Measurements from ENCODE around the gene TMIGD3. TPM values are rescaled to one million over a fixed set of nuclear protein-coding genes. Genes with fewer than 3 reads are reported as not detected.
A peak's percentile ranks its signal among the peaks of the same experiment; 100 is the strongest.

Gene TMIGD3
- total RNA-seq, 1 experiment from 2014 or later = not detected

DNA sequence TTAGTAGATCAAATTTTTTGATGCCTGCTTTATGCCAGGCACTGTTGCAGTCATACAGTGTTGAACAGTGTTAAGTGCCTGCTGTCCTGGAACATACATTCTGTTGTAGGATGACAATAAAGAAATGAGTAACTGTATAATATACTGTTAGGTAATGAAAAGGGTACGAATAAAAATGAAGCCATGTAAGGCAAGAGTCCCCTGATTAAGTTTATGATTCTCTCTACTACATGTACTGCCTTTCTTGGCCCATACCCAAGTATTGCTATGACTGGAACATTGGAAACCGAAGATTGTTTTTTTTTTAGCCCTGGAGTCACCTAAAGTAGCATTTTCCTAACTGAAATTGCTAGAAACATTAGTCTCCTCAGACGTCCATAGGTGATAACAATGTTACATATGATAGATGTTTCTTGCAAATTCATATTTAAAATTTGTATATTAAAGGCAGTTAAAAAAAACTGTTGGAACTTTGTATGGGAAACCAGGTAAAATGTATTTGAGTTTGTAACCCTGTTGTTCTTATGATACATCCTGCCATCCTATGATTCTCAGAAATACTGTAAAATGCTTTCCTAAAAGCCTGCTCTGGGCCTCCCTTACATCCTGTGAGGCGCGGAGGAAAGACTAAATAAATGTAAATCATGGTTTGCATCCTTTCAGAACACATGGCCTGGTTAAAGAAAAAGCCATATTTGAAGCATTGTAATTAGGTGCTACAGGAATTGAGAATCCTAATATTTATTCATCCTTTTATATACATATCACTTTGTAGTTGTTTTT lies 48.4 kb downstream of the TMIGD3 start:
- in situ Hi-C loops (cut with HindIII; ENCODE audit: low sequenced_read_pairs) = no loop called here
- no peak for DNase-seq (ENCODE audit: low spot score)

DNA sequence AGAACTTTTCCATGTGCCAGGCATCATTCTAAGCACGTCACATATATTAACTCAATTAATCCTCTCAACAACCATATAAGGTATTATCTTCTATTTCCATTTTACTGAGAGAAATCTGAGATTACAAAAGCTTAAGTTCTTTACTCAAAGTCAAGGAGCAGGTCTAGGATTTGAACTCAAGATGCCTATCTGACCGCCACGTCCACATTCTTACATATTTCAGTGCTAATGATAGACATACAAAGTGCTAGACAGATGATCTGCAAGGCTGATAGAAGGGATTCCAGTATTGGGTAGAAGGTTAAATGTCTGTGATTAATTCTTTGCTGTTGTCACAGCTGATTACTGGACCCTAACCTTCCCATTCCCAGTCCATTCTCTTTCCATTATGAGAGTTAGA lies 49.7 kb downstream of the TMIGD3 start:
- DNase-seq (ENCODE audit: low spot score) = no peak
- in situ Hi-C loops (cut with HindIII; ENCODE audit: low sequenced_read_pairs) = no loop called here

DNA sequence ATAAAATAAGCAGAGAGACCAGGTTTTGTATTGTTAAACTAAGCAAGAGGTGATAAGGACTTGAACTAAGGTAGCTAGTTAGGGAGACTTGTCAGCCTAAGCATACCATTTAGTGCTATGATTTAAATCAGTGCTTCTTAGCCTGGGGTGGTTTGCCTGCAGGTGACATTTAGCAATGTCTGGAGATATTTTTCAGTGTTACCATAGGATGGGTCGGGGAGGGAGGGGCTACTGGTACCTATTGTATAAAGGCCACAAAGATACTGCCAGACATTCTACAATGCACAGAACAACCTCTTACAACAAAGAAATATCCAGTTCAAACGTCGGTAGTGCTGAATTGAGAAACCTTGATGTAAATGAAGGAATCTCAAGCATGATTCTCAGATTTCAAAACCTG lies 50.9 kb downstream of the TMIGD3 start:
- in situ Hi-C loops (cut with HindIII; ENCODE audit: low sequenced_read_pairs) = no loop called here
- DNase-seq (ENCODE audit: low spot score) = no peak

DNA sequence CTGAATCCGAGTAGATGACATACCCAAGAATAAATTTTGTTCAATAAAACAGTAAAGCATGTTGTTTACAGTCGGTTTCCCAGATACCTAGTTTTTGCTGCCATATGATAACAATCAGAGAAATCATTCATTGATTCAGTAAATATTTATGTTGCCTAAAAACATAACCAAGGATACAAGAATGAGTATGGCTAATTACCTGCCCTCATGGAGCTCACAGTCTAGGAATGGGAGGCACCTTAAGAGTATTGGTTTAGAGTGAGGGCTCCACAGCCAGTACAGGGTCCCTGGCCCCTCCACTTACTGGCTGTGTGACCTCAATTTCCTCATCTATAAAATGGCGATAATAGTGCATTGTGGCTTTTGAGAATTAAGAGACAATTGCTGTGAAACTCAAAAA lies 53.2 kb downstream of the TMIGD3 start:
- in situ Hi-C loops (cut with HindIII; ENCODE audit: low sequenced_read_pairs) = no loop called here
- no peak for DNase-seq (ENCODE audit: low spot score)

DNA sequence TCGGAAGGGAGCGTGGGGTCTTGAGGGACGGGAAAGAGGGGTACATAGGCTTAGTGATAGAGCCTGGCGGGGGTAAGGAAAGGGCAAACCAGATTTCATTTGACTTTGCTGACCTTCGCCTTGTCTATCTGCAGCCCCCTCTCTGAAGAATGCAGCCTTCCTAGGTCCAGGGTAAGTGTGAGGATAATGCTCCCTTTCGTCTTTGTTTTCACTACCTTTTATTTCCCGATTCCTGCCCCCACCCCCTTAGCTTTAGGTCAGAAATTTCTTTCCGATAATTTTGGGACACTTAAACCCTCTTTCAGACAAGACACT lies 53.8 kb downstream of the TMIGD3 start:
- no peak for DNase-seq (ENCODE audit: low spot score)

DNA sequence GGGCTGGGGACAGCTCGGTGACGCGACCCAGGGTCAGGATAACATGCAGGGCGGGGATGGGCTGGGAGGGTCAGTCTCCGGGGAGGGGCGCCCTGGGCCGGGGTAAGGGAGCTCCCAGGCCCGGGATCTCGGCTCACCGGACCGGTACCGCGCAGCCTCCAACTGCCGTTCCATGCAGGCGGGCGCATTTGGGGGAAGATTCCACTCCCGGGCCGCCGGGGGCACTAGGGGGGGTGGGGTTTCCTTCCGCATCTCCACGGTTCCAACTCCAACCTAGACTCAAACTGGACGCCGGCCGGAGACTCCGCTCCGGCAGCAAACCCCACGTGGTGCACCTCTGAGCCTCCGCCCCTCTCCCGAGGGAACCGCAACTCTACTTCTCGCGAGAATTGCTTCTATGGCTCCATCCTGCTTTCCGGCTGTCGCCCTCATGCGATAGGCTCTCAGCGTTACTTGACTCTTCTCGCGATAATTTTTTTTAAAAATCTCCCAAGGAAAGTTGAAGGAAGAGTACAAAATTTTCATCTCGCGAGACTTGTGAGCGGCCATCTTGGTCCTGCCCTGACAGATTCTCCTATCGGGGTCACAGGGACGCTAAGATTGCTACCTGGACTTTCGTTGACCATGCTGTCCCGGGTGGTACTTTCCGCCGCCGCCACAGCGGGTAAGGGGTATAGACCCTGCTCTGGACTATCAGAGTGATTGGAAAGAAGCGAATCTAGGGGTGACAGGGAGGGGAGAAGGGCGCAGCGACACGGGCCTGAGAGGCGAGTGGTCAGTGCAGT lies 54.3 kb downstream of the TMIGD3 start, which contains the start of the genes ATP5PB and WDR77:
Gene ATP5PB, plus strand, starts transcription at position 547 of the 785 bp plus-strand sequence. Its CDS starts 78 bp downstream, at position 625.
Gene WDR77, minus strand, starts transcription at position 339 of the 785 bp plus-strand sequence. Its CDS starts 87 bp downstream, at position 252.
- in situ Hi-C loops (cut with HindIII; ENCODE audit: low sequenced_read_pairs) = no loop called here
- DNase-seq (ENCODE audit: low spot score) = peak; percentile 99

More for the DNA sequence above, 53.8 kb downstream of the TMIGD3 start:
- in situ Hi-C loops (cut with HindIII; ENCODE audit: low sequenced_read_pairs) = no loop called here

DNA sequence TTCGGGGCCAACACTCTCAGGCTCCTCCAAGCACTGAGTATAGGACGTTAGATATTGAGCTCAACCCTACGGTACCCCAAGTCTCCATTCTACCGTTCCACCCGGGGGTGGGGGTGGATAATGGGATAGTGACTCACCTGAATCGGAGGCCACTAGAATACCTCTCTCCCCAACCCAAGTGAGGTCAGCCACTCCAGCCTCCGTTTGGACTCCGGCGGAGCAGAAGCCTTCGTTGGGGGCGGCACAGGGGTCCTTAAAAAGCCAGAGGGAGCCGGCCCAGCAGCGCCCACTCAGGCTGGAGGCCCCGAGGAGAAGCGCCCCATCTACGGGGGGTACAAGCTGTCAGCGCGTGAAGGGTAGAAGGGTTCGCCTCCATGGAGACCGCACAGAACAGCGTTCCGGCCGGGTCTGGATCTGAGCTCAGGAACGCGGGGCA lies 54.9 kb downstream of the TMIGD3 start:
- peak; percentile 15 for DNase-seq (ENCODE audit: low spot score)
- in situ Hi-C loops (cut with HindIII; ENCODE audit: low sequenced_read_pairs) = no loop called here

DNA sequence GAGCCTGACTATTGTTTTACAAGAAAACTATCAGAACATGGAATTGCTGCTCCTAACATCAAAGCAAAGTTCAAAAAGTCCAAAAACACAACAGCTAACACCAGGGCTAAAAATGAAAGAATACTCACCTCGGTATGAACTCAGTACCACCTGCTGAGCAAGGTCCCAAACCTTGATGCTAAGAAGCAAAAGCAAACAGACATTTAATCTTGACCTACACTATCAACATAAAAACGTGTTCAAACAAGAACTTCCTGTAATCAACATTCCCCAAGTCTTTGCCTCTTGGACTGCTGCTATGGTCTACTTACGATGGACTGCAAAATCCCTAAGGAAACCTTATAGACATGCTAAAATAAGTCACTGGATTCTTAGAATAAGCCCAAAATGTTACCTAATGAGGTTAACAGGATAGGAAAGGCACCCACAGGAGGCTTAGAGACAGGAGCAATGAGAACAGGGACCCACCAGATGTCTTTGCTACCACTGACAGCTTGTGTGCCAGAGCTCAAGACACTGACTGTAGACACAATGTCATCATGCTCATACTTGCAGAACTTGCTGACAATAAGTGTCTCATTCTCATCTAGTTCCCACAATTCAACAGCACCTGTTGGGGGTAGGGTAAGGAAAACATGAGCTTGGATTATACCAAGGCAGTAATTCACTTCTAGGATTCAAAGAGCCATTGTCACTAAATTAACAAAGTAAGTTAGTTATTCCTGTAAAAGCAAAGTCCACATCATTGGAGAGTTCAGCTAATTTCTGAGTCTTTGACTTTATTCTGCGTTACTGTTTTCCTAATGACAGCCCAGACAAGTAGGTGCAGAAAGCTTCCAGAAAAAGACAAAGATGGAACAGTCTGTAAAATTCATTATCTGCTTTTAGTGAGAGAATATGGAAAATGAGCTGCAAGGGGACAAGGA lies 56.2 kb downstream of the TMIGD3 start:
- DNase-seq (ENCODE audit: low spot score) = no peak
- in situ Hi-C loops (cut with HindIII; ENCODE audit: low sequenced_read_pairs) = no loop called here

DNA sequence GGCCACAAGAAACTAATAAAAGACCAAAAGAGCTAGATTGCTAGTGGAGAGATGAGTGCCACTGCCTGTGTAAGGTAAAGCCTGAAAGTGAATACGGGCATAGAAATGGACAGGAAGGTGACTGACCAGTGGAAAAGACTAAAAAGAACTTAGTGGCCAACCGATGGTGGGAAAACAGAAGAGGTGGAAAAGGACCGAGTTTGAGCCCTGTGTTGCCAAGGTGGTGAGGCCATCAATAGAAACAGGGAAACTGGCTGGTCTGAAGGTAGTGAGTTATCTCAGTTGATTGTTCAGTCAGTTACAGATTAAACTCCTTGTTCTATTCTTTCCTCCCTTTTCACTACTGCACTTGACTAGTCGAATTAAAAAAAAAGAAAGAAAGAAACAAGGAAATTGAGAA lies 56.9 kb downstream of the TMIGD3 start:
- no peak for DNase-seq (ENCODE audit: low spot score)
- in situ Hi-C loops (cut with HindIII; ENCODE audit: low sequenced_read_pairs) = no loop called here

DNA sequence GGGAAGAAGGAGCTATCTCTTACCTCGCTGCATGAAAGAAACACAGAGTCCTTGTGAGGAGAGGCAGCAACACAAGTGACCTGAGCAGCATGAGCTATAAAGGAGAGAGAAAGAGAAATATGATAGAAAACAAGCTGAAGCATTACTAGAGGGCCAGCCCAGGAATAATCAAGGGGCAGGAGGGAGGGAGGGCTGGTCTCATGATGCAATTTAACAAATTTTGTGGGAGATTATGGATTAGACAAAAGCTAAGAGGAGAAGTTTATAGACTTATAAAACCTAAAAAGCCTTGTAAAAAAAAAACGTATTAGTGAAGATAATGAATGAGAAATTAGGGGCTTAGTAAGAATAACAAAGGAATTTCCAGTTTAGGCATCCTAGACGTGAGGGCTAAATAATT lies 59.4 kb downstream of the TMIGD3 start:
- no peak for DNase-seq (ENCODE audit: low spot score)
- in situ Hi-C loops (cut with HindIII; ENCODE audit: low sequenced_read_pairs) = no loop called here

DNA sequence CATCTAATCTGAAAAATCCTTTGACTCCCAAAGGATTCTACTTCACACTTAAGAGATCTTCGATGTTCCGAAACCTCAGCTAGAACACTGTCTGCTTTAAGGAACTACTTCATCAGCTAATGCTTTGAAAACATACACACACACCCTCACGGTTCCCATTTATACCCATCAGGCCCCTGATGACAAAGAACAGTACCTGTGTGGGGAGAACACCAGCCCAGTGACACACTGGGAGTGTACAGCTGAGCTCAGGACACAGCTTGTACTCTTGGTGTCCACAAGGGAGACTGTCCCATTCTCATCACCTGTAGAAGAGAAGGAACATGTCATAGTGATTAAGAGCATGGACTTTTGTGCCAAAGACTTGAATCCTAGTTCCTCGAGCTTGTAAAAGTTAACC lies 61.0 kb downstream of the TMIGD3 start:
- in situ Hi-C loops (cut with HindIII; ENCODE audit: low sequenced_read_pairs) = no loop called here
- no peak for DNase-seq (ENCODE audit: low spot score)

DNA sequence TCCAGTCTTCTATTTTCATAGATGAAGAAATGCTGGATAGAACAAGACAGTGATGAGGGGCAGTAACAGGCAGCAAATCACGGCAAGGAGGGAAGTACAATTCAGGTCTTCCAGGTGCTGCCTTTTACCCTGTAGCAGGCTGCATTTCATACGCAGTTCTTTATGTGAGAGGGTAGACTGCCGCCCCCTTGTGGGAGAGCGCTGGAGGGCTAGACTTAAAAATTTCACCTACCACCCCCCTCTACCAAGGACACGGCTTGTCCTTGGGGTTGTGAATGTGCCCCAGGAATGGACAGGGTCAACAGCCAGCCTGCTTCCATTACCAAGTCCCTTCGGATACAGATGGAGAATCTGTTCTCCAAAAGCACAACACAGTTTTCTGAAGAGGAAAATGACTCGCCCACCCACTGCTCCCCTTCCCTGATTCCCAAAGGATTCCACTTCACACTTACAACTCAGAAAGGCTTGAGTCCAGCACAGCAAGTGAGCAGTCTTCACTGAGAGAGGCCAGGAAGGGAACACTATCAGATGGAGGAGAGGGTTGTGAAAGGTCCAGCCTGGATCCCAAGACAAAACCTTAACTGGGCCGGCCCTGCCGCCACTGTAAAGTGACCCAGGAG lies 61.8 kb downstream of the TMIGD3 start:
- in situ Hi-C loops (cut with HindIII; ENCODE audit: low sequenced_read_pairs) = no loop called here
- peak; percentile 4 for DNase-seq (ENCODE audit: low spot score)

DNA sequence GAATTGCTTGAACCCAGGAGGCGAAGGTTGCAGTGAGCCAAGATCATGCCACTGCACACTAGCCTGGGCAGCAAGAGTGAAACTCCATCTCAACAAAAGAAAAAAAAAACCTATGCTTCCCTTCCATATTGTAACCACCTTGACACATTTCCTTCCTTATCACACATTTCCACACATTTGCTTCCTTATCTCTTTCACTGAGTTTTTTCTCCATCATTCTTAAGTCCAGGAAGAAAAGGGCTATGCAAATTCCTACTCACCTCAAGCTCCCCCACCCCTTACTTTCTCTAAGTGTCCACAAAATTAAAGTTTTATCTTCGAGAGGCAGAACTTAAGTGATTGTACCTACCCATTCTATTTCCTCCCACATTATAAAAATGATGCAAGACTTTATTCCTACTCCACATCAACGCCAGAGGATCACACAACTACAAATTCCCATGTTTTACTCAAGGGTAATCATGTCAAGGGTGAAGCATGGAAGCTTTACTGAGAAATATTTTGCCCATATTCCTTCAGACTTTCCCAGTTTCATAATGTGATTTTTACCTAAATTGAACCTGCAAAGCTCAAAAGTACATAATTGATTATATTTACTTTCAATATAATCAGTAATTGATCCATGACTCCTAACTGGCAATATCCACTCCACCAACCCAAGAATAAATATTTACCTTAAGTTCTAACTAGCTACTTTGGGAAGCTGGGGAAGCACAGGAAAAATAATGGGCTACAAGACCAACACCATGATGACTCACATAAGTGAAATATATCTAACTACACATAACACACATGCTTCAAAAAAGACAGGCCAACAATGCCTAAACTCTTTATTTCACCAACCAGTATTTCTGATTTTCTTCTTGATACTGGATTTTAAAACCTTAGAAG lies 63.7 kb downstream of the TMIGD3 start:
- in situ Hi-C loops (cut with HindIII; ENCODE audit: low sequenced_read_pairs) = no loop called here

DNA sequence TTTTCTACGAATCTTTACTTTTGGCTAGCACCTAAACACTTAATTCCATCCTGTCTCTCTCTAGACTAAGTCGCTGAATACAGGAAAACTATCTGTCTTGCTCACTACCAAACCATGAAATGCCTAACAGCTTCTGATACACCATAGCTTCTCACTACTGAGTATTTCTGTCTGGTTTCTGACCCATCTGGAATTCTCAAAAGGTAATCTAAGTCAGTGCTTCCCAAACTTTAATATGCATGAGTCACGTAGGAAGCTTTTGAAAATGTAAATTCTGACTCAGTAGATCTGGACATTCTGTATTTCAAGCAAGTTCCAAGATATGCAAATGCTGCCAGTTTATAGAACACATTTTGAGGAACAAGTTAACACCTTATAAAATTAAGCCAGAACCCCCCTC lies 66.7 kb downstream of the TMIGD3 start:
- DNase-seq (ENCODE audit: low spot score) = no peak
- in situ Hi-C loops (cut with HindIII; ENCODE audit: low sequenced_read_pairs) = no loop called here

More for the DNA sequence above, 63.7 kb downstream of the TMIGD3 start:
- DNase-seq (ENCODE audit: low spot score) = no peak
